Astrocyte of the cerebellum (primary cell): ENCODE measurements around the gene SDHA.

ENCODE experiments used
- DNase-seq: peaks from one replicate; pipeline ENCODE4 v3.0.0-alpha.2; 2011; ENCODE audit warnings: low read depth
- H3K4me3 ChIP-seq: 2 replicates; pipeline ENCODE4 v1.5.1; 2011; ENCODE audit warnings: mild to moderate bottlenecking, low read depth, low read length, moderate library complexity
- in situ Hi-C: cut with HindIII; loops from 2 replicates; pipeline ENCODE4 v1.10.0; 2017; ENCODE audit warnings: low sequenced_read_pairs
- TF ChIP-seq, protein P1 (sequence below): IDR thresholded peaks from 2 replicates; pipeline ENCODE4 v1.5.1; 2012; ENCODE audit warnings: low read length, low read depth, moderate library complexity, mild to moderate bottlenecking; ENCODE audit errors: missing control alignments

The SDHA gene

DNA sequence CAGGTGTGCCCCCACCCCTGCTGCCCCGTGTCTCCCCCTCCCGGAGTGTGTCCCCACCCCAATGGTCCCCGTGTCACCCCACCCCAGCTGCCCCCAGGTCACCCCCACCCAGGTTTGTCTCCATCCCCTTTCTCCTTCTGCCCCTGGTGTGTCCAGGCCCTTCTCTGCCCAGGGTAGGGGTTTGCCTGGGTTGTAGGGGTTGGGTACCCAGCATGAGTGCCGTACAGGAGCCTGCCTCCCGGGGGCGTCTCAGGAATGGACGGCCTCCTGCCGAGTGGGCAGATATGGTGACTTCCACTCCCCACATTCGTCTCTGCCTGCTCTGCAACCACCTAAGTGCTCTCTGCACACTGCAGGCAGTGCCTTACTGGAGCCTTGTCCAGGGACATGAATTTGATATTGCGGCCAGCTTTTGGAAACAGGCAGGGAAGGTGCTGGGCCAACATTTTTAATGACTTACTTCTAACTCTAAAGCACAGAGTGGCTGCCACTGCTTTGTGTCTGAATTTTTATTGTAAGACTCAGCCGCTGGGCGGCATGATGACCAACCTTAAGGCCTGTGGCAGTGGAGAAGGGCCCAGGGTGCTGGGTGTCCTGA lies 20.1 kb upstream of the SDHA start:
- TF ChIP-seq, protein P1, sequence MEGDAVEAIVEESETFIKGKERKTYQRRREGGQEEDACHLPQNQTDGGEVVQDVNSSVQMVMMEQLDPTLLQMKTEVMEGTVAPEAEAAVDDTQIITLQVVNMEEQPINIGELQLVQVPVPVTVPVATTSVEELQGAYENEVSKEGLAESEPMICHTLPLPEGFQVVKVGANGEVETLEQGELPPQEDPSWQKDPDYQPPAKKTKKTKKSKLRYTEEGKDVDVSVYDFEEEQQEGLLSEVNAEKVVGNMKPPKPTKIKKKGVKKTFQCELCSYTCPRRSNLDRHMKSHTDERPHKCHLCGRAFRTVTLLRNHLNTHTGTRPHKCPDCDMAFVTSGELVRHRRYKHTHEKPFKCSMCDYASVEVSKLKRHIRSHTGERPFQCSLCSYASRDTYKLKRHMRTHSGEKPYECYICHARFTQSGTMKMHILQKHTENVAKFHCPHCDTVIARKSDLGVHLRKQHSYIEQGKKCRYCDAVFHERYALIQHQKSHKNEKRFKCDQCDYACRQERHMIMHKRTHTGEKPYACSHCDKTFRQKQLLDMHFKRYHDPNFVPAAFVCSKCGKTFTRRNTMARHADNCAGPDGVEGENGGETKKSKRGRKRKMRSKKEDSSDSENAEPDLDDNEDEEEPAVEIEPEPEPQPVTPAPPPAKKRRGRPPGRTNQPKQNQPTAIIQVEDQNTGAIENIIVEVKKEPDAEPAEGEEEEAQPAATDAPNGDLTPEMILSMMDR: no peak
- no peak overlapping the region for H3K4me3 ChIP-seq
- DNase-seq: no peak
- in situ Hi-C loops: no loop called here

DNA sequence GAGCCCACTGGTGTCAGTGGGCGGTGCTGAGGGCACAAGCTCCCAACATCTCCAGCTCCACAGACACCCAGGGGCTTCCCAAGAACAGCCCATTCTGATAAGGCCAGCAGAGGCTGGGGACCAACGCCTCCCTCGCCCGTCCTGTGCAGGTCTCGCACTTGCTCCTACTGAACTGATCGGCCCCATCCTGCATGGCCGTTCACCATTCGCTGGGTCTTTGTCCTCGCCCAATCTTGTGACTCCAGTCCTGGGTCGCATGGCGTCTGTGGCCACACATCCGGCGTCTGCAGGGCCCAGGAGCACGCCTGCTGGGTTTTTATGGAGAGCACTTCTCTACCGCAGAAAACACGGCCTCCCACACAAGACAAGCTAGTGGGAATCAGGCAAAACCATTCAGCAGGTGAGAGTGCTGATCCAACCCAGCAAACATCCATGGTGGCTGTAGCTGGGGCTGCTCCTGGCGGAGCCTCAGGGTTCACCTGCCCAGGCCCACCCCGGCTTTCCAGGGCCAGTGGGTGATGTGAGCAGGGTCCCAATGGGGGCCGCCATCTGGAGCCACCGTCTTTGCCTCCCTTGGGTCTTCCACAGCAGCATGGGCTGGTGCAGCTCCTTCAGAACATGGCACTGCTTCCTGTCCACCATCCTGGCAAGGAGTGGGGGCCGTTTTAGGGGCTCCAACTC lies 19.5 kb upstream of the SDHA start:
- TF ChIP-seq, protein P1: no peak
- H3K4me3 ChIP-seq: no peak overlapping the region
- DNase-seq: no peak
- in situ Hi-C loops: no loop called here

DNA sequence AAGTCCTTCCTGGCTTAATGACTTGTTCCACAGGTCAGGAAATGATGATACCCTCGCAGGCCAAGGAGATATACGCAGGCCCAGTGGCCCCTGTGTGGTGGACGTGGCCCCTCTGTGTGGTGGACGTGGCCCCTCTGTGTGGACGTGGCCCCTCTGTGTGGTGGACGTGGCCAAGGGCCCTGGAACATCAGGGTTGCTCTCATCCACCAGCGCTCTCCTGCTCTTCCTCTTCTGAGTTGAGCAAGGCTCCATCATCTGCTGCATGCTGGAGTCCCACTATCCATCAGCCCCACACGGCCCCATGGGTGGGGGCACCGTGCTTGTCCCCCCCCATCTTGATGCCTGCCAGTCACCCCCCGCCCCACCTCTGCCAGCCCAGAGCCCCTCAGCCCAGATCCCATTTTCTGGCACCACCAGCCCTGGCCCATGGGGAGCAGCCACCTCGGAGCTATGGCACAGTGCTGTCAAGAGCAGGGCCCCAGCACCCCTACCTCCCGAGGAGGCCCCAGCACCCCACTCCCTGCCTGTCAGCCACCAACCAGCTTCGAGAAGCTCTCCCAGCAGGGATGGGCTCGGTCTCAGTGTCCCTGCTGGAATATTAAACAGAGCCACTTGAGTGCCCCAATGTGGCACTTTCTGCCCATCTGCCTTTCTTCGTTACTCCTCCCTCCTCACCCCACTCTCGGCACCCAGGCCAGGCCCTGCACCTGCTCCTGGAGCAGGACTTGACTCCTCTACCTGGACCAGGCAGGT lies 18.7 kb upstream of the SDHA start:
- no peak for DNase-seq
- no peak overlapping the region for H3K4me3 ChIP-seq
- TF ChIP-seq, protein P1: no peak
- in situ Hi-C loops: no loop called here

DNA sequence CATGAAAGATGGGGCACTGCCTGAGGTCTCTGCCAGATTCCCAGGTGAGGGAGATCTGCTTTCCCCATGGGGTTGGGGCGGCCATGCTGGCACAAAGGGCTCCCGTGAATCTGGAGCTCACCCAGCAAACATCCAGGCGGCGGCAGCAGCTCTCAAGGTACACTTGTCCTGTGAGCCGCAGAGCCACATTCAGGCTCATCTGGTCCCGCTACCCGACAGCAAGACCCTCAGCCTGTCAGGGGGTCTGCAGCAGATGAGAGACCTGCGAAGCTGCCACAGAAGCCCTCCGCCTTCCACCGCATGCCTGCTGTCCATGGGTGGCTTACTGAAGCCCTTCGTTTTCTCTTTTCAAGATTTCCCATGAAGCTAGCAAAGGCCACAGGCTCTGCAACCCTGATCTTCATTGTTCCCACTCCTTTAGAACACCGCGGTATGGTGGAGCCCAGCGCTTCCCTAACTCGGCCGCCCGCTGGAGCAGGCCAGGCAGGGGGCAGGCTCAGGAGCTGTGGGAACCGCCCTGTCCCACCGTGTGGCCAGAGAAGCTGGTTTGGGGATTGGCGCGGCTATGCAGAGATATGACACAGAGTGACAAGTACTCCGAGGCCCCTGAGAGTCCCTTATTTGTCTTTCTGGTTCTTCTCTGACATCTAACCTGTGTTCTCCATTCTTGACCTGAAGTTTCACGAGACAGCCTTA lies 18.0 kb upstream of the SDHA start:
- in situ Hi-C loops: no loop called here
- no peak overlapping the region for H3K4me3 ChIP-seq
- no peak for DNase-seq
- TF ChIP-seq, protein P1: no peak

GRCh38 chr5:200985-201384 lies 17.1 kb upstream of the SDHA start:
- in situ Hi-C loops: no loop called here
- TF ChIP-seq, protein P1: no peak
- H3K4me3 ChIP-seq: no peak overlapping the region
- DNase-seq: no peak

- in situ Hi-C loops: no loop called here
- no peak overlapping the region for H3K4me3 ChIP-seq
- TF ChIP-seq, protein P1: no peak
- DNase-seq: no peak
Observed at GRCh38 chr5:201672-202071, 16.4 kb upstream of the SDHA start.
